Prostate gland (tissue), 2 donors: Measurements from ENCODE around the gene DISP3.

ENCODE experiments used
- POLR2A ChIP-seq: fragments of 450-650 bp; IDR thresholded peaks from one replicate; pipeline ENCODE4 v1.6.1; 2016; ENCODE audit warnings: antibody characterized with exemption, mild to moderate bottlenecking
- POLR2AphosphoS5 ChIP-seq: sonication (generic); formaldehyde crosslinking; IDR thresholded peaks from one replicate; pipeline ENCODE4 v1.6.1; 2017; ENCODE audit warnings: antibody characterized with exemption
- TF ChIP-seq, protein P1 (sequence below), 4 experiments: fragments of 200-600 bp in 2 of 4; fragments of 450-650 bp in 2 of 4; sonication (generic) in 2 of 4; IDR thresholded peaks; 1 replicate in 3 of 4; 2 replicates in 1 of 4; pipeline ENCODE4 v1.5.1; 2016 to 2019; ENCODE audit warnings: antibody characterized with exemption in 4 of 4, mild to moderate bottlenecking in 2 of 4, moderate library complexity in 2 of 4

GRCh38 chr1:11431941-11432507, 46.9 kb upstream of the DISP3 start:
- TF ChIP-seq, protein P1, sequence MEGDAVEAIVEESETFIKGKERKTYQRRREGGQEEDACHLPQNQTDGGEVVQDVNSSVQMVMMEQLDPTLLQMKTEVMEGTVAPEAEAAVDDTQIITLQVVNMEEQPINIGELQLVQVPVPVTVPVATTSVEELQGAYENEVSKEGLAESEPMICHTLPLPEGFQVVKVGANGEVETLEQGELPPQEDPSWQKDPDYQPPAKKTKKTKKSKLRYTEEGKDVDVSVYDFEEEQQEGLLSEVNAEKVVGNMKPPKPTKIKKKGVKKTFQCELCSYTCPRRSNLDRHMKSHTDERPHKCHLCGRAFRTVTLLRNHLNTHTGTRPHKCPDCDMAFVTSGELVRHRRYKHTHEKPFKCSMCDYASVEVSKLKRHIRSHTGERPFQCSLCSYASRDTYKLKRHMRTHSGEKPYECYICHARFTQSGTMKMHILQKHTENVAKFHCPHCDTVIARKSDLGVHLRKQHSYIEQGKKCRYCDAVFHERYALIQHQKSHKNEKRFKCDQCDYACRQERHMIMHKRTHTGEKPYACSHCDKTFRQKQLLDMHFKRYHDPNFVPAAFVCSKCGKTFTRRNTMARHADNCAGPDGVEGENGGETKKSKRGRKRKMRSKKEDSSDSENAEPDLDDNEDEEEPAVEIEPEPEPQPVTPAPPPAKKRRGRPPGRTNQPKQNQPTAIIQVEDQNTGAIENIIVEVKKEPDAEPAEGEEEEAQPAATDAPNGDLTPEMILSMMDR (IDR thresholded peaks at IDR 0.05), result no peak
- TF ChIP-seq POLR2A, result no peak
- TF ChIP-seq POLR2AphosphoS5, result no peak
